ENCODE results near the gene IFITM2.

IFITM2 gene

GRCh38 chr11:292211-293121, 15.2 kb upstream of the IFITM2 start:
- TF ChIP-seq, protein P1, sequence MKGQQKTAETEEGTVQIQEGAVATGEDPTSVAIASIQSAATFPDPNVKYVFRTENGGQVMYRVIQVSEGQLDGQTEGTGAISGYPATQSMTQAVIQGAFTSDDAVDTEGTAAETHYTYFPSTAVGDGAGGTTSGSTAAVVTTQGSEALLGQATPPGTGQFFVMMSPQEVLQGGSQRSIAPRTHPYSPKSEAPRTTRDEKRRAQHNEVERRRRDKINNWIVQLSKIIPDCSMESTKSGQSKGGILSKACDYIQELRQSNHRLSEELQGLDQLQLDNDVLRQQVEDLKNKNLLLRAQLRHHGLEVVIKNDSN (IDR thresholded peaks at IDR 0.05): no peak
- no peak for TF ChIP-seq TEAD4 (IDR thresholded peaks at IDR 0.05)
- no peak for TF ChIP-seq CEBPB (IDR thresholded peaks at IDR 0.05)
- TF ChIP-seq MAX (IDR thresholded peaks at IDR 0.05): no peak
- TF ChIP-seq EGR1 (IDR thresholded peaks at IDR 0.05): no peak
- no peak for TF ChIP-seq FOXM1 (IDR thresholded peaks at IDR 0.05; ENCODE audit: borderline replicate concordance, low read depth)
- no peak for TF ChIP-seq YY1 (IDR thresholded peaks at IDR 0.05; ENCODE audit: low read depth)

DNA sequence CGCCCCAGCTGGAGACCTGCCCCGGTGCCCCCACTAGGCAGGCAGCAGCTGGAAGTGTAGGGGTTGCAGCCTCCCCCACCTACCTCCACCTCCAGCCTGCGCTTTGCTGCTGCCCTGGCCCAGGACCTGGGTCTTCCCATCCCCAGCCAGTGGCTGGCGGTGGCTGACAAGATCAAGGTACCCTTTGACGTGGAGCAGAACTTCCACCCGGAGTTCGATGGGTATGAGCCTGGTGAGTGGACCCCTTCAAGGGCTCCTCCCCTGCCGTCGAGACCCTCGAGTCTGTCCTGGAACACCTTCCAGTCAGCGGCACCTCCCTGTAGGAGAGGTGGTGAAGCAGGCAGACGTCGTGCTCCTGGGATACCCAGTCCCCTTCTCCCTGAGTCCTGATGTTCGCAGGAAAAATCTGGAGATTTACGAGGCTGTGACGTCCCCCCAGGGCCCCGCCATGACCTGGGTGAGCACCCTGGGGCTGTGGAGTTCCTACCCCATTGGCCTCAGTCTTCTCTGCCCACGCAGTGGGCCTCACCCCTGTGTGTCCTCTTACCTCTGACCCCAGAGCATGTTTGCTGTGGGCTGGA, 14.3 kb upstream of the IFITM2 start:
- TF ChIP-seq CREB1 (IDR thresholded peaks at IDR 0.05; ENCODE audit: low read depth): no peak
- TF ChIP-seq, protein P1 (IDR thresholded peaks at IDR 0.05): no peak
- no peak for TF ChIP-seq CEBPB (IDR thresholded peaks at IDR 0.05)
- no peak for TF ChIP-seq EGR1 (IDR thresholded peaks at IDR 0.05)
- TF ChIP-seq YY1 (IDR thresholded peaks at IDR 0.05; ENCODE audit: low read depth): no peak
- TF ChIP-seq RAD21 (IDR thresholded peaks at IDR 0.05; ENCODE audit: low read depth): no peak
- no peak for TF ChIP-seq MAX (IDR thresholded peaks at IDR 0.05)
- TF ChIP-seq EP300 (IDR thresholded peaks at IDR 0.05; ENCODE audit: borderline replicate concordance): no peak
- no peak for TF ChIP-seq TCF12 (IDR thresholded peaks at IDR 0.05; ENCODE audit: low read depth)
- TF ChIP-seq FOXM1 (IDR thresholded peaks at IDR 0.05; ENCODE audit: borderline replicate concordance, low read depth): no peak
- no peak for TF ChIP-seq TAF1 (IDR thresholded peaks at IDR 0.05; ENCODE audit: low read depth)
- TF ChIP-seq TEAD4 (IDR thresholded peaks at IDR 0.05): no peak
- no peak for TF ChIP-seq REST (IDR thresholded peaks at IDR 0.05; ENCODE audit: low read depth)
- TF ChIP-seq ZBTB7A (IDR thresholded peaks at IDR 0.05; ENCODE audit: low read depth): no peak
- TF ChIP-seq NFIC (IDR thresholded peaks at IDR 0.05): no peak

GRCh38 chr11:293852-294661, 13.6 kb upstream of the IFITM2 start:
- TF ChIP-seq, protein P1 (IDR thresholded peaks at IDR 0.05): no peak
- TF ChIP-seq CEBPB (IDR thresholded peaks at IDR 0.05) (no peak), YY1 (IDR thresholded peaks at IDR 0.05; ENCODE audit: low read depth) (no peak)

DNA sequence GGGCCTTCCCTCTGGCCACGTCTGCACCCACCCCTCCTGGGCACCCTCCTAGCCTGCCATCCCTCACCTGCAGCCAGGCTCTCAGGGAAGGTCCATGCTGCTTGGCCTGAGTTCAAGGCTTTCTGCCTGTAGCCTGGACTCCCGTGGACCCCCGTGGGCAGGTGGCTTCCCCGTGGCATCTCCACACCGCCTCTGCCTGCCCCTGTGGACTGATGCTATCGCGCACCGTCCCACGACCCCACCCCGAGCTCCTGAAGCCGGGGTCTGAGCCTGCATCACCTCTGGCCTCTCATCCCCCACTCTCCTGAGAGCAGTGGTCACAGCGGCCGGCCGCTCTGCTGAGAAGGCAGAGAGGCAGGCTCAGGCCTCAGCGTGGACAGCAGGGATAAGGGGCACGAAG, 12.8 kb upstream of the IFITM2 start:
- TF ChIP-seq RAD21 (IDR thresholded peaks at IDR 0.05; ENCODE audit: low read depth) (no peak), NFIC (IDR thresholded peaks at IDR 0.05) (no peak), TEAD4 (IDR thresholded peaks at IDR 0.05) (no peak), REST (IDR thresholded peaks at IDR 0.05; ENCODE audit: low read depth) (no peak), TAF1 (IDR thresholded peaks at IDR 0.05; ENCODE audit: low read depth) (no peak), CREB1 (IDR thresholded peaks at IDR 0.05; ENCODE audit: low read depth) (no peak), TCF12 (IDR thresholded peaks at IDR 0.05; ENCODE audit: low read depth) (no peak), EP300 (IDR thresholded peaks at IDR 0.05; ENCODE audit: borderline replicate concordance) (no peak), CEBPB (IDR thresholded peaks at IDR 0.05) (no peak), FOXM1 (IDR thresholded peaks at IDR 0.05; ENCODE audit: borderline replicate concordance, low read depth) (no peak), YY1 (IDR thresholded peaks at IDR 0.05; ENCODE audit: low read depth) (no peak), MAX (IDR thresholded peaks at IDR 0.05) (no peak), ZBTB7A (IDR thresholded peaks at IDR 0.05; ENCODE audit: low read depth) (no peak), EGR1 (IDR thresholded peaks at IDR 0.05) (no peak)
- TF ChIP-seq, protein P1 (IDR thresholded peaks at IDR 0.05): no peak
